Stimulated activated CD4-positive, alpha-beta T cell treated with anti-CD3 and anti-CD28 coated beads, Interleukin-4, amount 100 ng/mL, for 4 hours (primary cell): ENCODE data around the gene SBNO2.
A peak's percentile ranks its signal among the peaks of the same experiment; 100 is the strongest.
"Not testable (repeated sequence)": the region's sequence is repeated elsewhere in the genome, so short reads cannot be mapped to it uniquely, and the experiment has no call there.

Experiments
- DNase-seq, 2 experiments: peaks; one replicate each; pipeline ENCODE4 v3.0.0-alpha.2; 2020

Gene SBNO2

GRCh38 chr19:1208830-1209229 lies 34.8 kb upstream of the SBNO2 start:
- not testable (repeated sequence) for DNase-seq

GRCh38 chr19:1206864-1207450 lies 32.9 kb upstream of the SBNO2 start:
- no peak for DNase-seq

- no peak for DNase-seq
Observed at GRCh38 chr19:1206150-1206863, 32.2 kb upstream of the SBNO2 start.

- peak; percentile 99 for DNase-seq
Observed at GRCh38 chr19:1205114-1206099, 31.3 kb upstream of the SBNO2 start, which contains the start of gene STK11. TSS of gene STK11 (plus strand) at chr19:1205778. CDS start at chr19:1206914, 1,136 bp downstream.

- DNase-seq: not testable (repeated sequence)
Observed at GRCh38 chr19:1200614-1201013, 26.5 kb upstream of the SBNO2 start.

- DNase-seq: no peak
Observed at GRCh38 chr19:1199531-1199930, 25.5 kb upstream of the SBNO2 start.

- DNase-seq: peak; percentile 41 to 69
Observed at GRCh38 chr19:1189419-1189818, 15.4 kb upstream of the SBNO2 start.

GRCh38 chr19:1183543-1184172 lies 9.6 kb upstream of the SBNO2 start:
- no peak for DNase-seq

- DNase-seq: no peak
Observed at GRCh38 chr19:1182727-1183126, 8.7 kb upstream of the SBNO2 start.

GRCh38 chr19:1182068-1182467 lies 8.0 kb upstream of the SBNO2 start:
- no peak for DNase-seq

GRCh38 chr19:1181606-1182005 lies 7.5 kb upstream of the SBNO2 start:
- DNase-seq: no peak

- no peak for DNase-seq
Observed at GRCh38 chr19:1177322-1178114, 3.5 kb upstream of the SBNO2 start.

- DNase-seq: peak in 1 of 2 experiments; percentile 20
Observed at GRCh38 chr19:1173159-1173844, 766 bp downstream of the SBNO2 start.

- no peak for DNase-seq
Observed at GRCh38 chr19:1172353-1173158, 1.5 kb downstream of the SBNO2 start.

- DNase-seq: no peak
Observed at GRCh38 chr19:1171755-1172352, 2.2 kb downstream of the SBNO2 start.

GRCh38 chr19:1170938-1171754 lies 2.9 kb downstream of the SBNO2 start:
- no peak for DNase-seq

- no peak for DNase-seq
Observed at GRCh38 chr19:1169921-1170885, 3.9 kb downstream of the SBNO2 start.

- DNase-seq: no peak
Observed at GRCh38 chr19:1169411-1169791, 4.7 kb downstream of the SBNO2 start.
